Fibroblast of lung (primary cell): Measurements from ENCODE around the gene SNRPD3.

Experiments used
- CTCF ChIP-seq, 2 donors: IDR thresholded peaks in 1 of 2; conservative IDR thresholded peaks in 1 of 2; 1 replicate in 1 of 2; 2 replicates in 1 of 2; pipeline ENCODE4 v1.5.1; 2011 to 2012; ENCODE audit warnings: low read length in 2 of 2, control low read depth in 1 of 2, inconsistent platforms in 1 of 2, low read depth in 1 of 2, mild to moderate bottlenecking in 1 of 2
- EZH2 ChIP-seq: IDR thresholded peaks from 2 replicates; pipeline ENCODE4 v1.5.1; 2012; ENCODE audit warnings: low read length, control low read depth, mild to moderate bottlenecking; ENCODE audit errors: missing control alignments

GRCh38 chr22:24566899-24567511, 11.2 kb downstream of the SNRPD3 start:
- no peak for TF ChIP-seq EZH2
- no peak for TF ChIP-seq CTCF (conservative IDR thresholded peaks at IDR 0.05 in 1 of 2, IDR thresholded peaks at IDR 0.05 in 1 of 2; ENCODE audit: low read depth in 1 of 2, low read length in 2 of 2)
